IMR-90 (cell line): Measurements from ENCODE around the gene MFSD6. TPM values are rescaled to one million over a fixed set of nuclear protein-coding genes. Genes with fewer than 3 reads are reported as not detected.
A peak's percentile ranks its signal among the peaks of the same experiment; 100 is the strongest.

Source experiments
- ATAC-seq: fragments of 200-7000 bp; cut with Tn5 transposase; 2 replicates; pipeline ENCODE4 v1.9.1; 2020; ENCODE audit warnings: low read depth, mild to moderate bottlenecking, moderate library complexity
- BruUV-seq: library from RNA; stranded (reverse); fragments of 400-500 nt; replicated peaks from 2 replicates; lab custom pipeline; 2021; lab: Mats Ljungman, UMichigan
- CTCF ChIA-PET: fragments of 300-600 bp; formaldehyde crosslinking; extraction: SDS; loops from one replicate; lab custom pipeline; 2021; ENCODE audit warnings: antibody characterized with exemption; lab: Yijun Ruan, JAX
- POLR2A ChIA-PET: fragments of 300-600 bp; sonication (Branson Sonifier 250); formaldehyde crosslinking; loops from one replicate; lab custom pipeline; 2022; ENCODE audit warnings: antibody characterized with exemption; ENCODE audit not compliant: unreplicated experiment; lab: Charles Lee
- DNase-seq: peaks from one replicate; pipeline ENCODE4 v3.0.0; 2013
- H2AFZ ChIP-seq: replicated peaks from 2 replicates; pipeline ENCODE3; 2013; ENCODE audit warnings: low read length, mild to moderate bottlenecking; ENCODE audit not compliant: poor library complexity
- H2AK5ac ChIP-seq: 2 replicates; pipeline ENCODE4 v1.6.1; 2013; ENCODE audit warnings: low read depth, low read length, inconsistent platforms
- H2AK9ac ChIP-seq: replicated peaks from 2 replicates; pipeline ENCODE3; 2013; ENCODE audit warnings: mild to moderate bottlenecking, low read depth, low read length, moderate library complexity; ENCODE audit not compliant: poor library complexity
- H2BK120ac ChIP-seq: 2 replicates; pipeline ENCODE4 v1.6.1; 2013; ENCODE audit warnings: low read depth, low read length, inconsistent platforms
- H2BK15ac ChIP-seq: 3 replicates; pipeline ENCODE4 v1.6.1; 2013; ENCODE audit warnings: low read depth, low read length, inconsistent platforms
- H2BK20ac ChIP-seq: 2 replicates; pipeline ENCODE4 v1.6.1; 2013; ENCODE audit warnings: low read depth, mild to moderate bottlenecking, inconsistent platforms, low read length, moderate library complexity
- H2BK5ac ChIP-seq: 2 replicates; pipeline ENCODE4 v1.6.1; 2013; ENCODE audit warnings: mild to moderate bottlenecking, low read depth, low read length, inconsistent platforms; ENCODE audit not compliant: poor library complexity, severe bottlenecking
- H3K14ac ChIP-seq: replicated peaks from 2 replicates; pipeline ENCODE4 v1.6.1; 2013; ENCODE audit warnings: low read depth, low read length, inconsistent platforms
- H3K18ac ChIP-seq: 2 replicates; pipeline ENCODE4 v1.6.1; 2013; ENCODE audit warnings: low read depth, low read length, control low read depth
- H3K23ac ChIP-seq: 2 replicates; pipeline ENCODE4 v1.6.1; 2013; ENCODE audit warnings: low read depth, low read length, inconsistent platforms
- H3K27ac ChIP-seq: 2 replicates; pipeline ENCODE4 v1.5.1; 2013; ENCODE audit warnings: mild to moderate bottlenecking, control low read depth, low read length; ENCODE audit not compliant: insufficient read depth
- H3K27me3 ChIP-seq: 2 replicates; pipeline ENCODE4 v1.6.1; 2013; ENCODE audit warnings: low read length; ENCODE audit not compliant: control insufficient read depth, insufficient read depth
- H3K36me3 ChIP-seq: 2 replicates; pipeline ENCODE4 v1.6.1; 2013; ENCODE audit warnings: low read length, mixed read lengths; ENCODE audit not compliant: control insufficient read depth, insufficient read depth
- H3K4ac ChIP-seq: 2 replicates; pipeline ENCODE4 v1.6.1; 2013; ENCODE audit warnings: low read depth, low read length, inconsistent platforms
- H3K4me1 ChIP-seq: 2 replicates; pipeline ENCODE4 v1.6.1; 2013; ENCODE audit warnings: low read length, mixed read lengths; ENCODE audit not compliant: control insufficient read depth, insufficient read depth
- H3K4me2 ChIP-seq: 2 replicates; pipeline ENCODE4 v1.6.1; 2013; ENCODE audit warnings: low read depth, mild to moderate bottlenecking, control low read depth, low read length, moderate library complexity
- H3K4me3 ChIP-seq: 2 replicates; pipeline ENCODE4 v1.5.1; 2013; ENCODE audit warnings: low read depth, mild to moderate bottlenecking, control low read depth, low read length, moderate library complexity; ENCODE audit not compliant: insufficient read depth
- H3K56ac ChIP-seq: 2 replicates; pipeline ENCODE4 v1.6.1; 2013; ENCODE audit warnings: low read length, inconsistent platforms; ENCODE audit not compliant: insufficient read depth; ENCODE audit errors: extremely low read depth
- H3K79me1 ChIP-seq, 2 experiments: 2 replicates each; pipeline ENCODE4 v1.6.1; 2013; ENCODE audit warnings: low read length in 2 of 2, inconsistent platforms in 1 of 2, low read depth in 1 of 2
- H3K9ac ChIP-seq: 2 replicates; pipeline ENCODE4 v1.6.1; 2013; ENCODE audit warnings: low read depth, low read length, control low read depth
- H3K9me1 ChIP-seq: 2 replicates; pipeline ENCODE4 v1.6.1; 2013; ENCODE audit warnings: low read length, inconsistent platforms; ENCODE audit not compliant: insufficient read depth
- H3K9me3 ChIP-seq: 2 replicates; pipeline ENCODE4 v1.6.1; 2013; ENCODE audit warnings: low read length; ENCODE audit not compliant: control insufficient read depth, insufficient read depth
- H4K20me1 ChIP-seq: 2 replicates; pipeline ENCODE4 v1.6.1; 2013; ENCODE audit warnings: low read length, inconsistent platforms; ENCODE audit not compliant: insufficient read depth
- H4K5ac ChIP-seq: 2 replicates; pipeline ENCODE4 v1.6.1; 2013; ENCODE audit warnings: mild to moderate bottlenecking, low read depth, low read length, control low read depth
- H4K8ac ChIP-seq, 2 experiments: 2 replicates each; pipeline ENCODE4 v1.6.1; 2013; ENCODE audit warnings: low read depth in 2 of 2, low read length in 2 of 2, control low read depth in 1 of 2, inconsistent platforms in 1 of 2
- H4K91ac ChIP-seq: 2 replicates; pipeline ENCODE4 v1.6.1; 2013; ENCODE audit warnings: low read depth, low read length, inconsistent platforms; ENCODE audit not compliant: insufficient read depth
- CEBPB ChIP-seq: IDR thresholded peaks from 2 replicates; pipeline ENCODE4 v1.6.1; 2012; ENCODE audit warnings: low read depth, low read length, improper control_type of control experiment
- CHD1 ChIP-seq: IDR thresholded peaks from 2 replicates; pipeline ENCODE4 v1.6.1; 2012; ENCODE audit warnings: low read depth, low read length, improper control_type of control experiment
- FOS ChIP-seq: fragments of 150-350 bp; IDR thresholded peaks from 2 replicates; pipeline ENCODE4 v1.6.1; 2016; ENCODE audit warnings: low read depth, low read length
- MAFK ChIP-seq: IDR thresholded peaks from 2 replicates; pipeline ENCODE4 v1.6.1; 2012; ENCODE audit warnings: low read depth, low read length, improper control_type of control experiment
- MXI1 ChIP-seq: IDR thresholded peaks from 2 replicates; pipeline ENCODE4 v1.6.1; 2012; ENCODE audit warnings: low read depth, mild to moderate bottlenecking, low read length, moderate library complexity, borderline replicate concordance
- NFE2L2 ChIP-seq: fragments of 150-350 bp; IDR thresholded peaks from 2 replicates; pipeline ENCODE4 v1.6.1; 2016; ENCODE audit warnings: low read depth, mild to moderate bottlenecking, low read length
- POLR2A ChIP-seq: IDR thresholded peaks from 2 replicates; pipeline ENCODE4 v1.6.1; 2012; ENCODE audit warnings: mild to moderate bottlenecking, low read depth, low read length
- RAD21 ChIP-seq: IDR thresholded peaks from 2 replicates; pipeline ENCODE4 v1.6.1; 2012; ENCODE audit warnings: low read length, improper control_type of control experiment
- RCOR1 ChIP-seq: IDR thresholded peaks from 2 replicates; pipeline ENCODE4 v1.6.1; 2012; ENCODE audit warnings: mild to moderate bottlenecking, low read length, improper control_type of control experiment; ENCODE audit not compliant: insufficient replicate concordance
- RFX5 ChIP-seq: IDR thresholded peaks from 2 replicates; pipeline ENCODE4 v1.8.0; 2012; ENCODE audit warnings: low read depth, mild to moderate bottlenecking, low read length, moderate library complexity
- SMC3 ChIP-seq: fragments of 150-350 bp; IDR thresholded peaks from 2 replicates; pipeline ENCODE4 v1.6.1; 2016; ENCODE audit warnings: low read depth, mild to moderate bottlenecking, antibody characterized with exemption, low read length, moderate library complexity
- WGBS, 2 experiments: methylation state at CpG; one replicate each; pipeline versions ENCODE4 v1.1.5 to v1.1.7; 2013; ENCODE audit warnings: missing lambda C conversion rate in 2 of 2; ENCODE audit not compliant: insufficient read length in 1 of 2; ENCODE audit errors: extremely low coverage in 2 of 2; 5-methylcytosine and 5-hydroxymethylcytosine counted together
- dilution Hi-C: fragments of 300-500 bp; cut with HindIII; formaldehyde crosslinking; loops from one replicate; pipeline ENCODE4 v1.14.3; 2018; ENCODE audit warnings: low sequenced_read_pairs; ENCODE audit not compliant: unreplicated experiment
- in situ Hi-C: fragments of 300-500 bp; cut with MboI; formaldehyde crosslinking; loops from 3 replicates; pipeline ENCODE4 v1.14.3; 2019; ENCODE audit warnings: low sequenced_read_pairs, inconsistent platforms, mixed read lengths
- intact Hi-C: fragments of 100-400 bp; cut with micrococcal nuclease; formaldehyde crosslinking; loops from 2 replicates; pipeline ENCODE4 v1.10.0; 2022
- polyA plus RNA-seq, 3 experiments: library from polyadenylated mRNA; depleted of rRNA; stranded (reverse); fragments of >200 nt; gene quantifications; 2 replicates each; pipeline ENCODE4 v1.2.3, GENCODE V29; 2012; ENCODE audit warnings: low replicate concordance in 1 of 3
- total RNA-seq: library from RNA; depleted of rRNA; stranded (reverse); fragments of >200 nt; gene quantifications from 2 replicates; pipeline ENCODE4 v1.2.3, GENCODE V29; 2012
- TF ChIP-seq, protein P1 (sequence below): fragments of 150-350 bp; IDR thresholded peaks from 2 replicates; pipeline ENCODE4 v1.6.1; 2017; ENCODE audit warnings: mild to moderate bottlenecking, antibody characterized with exemption, low read length, low read depth
- TF ChIP-seq, protein P2 (sequence below): conservative IDR thresholded peaks from 2 replicates; pipeline ENCODE4 v1.5.1; 2012; ENCODE audit warnings: mild to moderate bottlenecking, low read depth, low read length, improper control_type of control experiment
- TF ChIP-seq, protein P3 (sequence below): fragments of 150-350 bp; IDR thresholded peaks from 2 replicates; pipeline ENCODE4 v1.6.1; 2016; ENCODE audit warnings: low read depth, mild to moderate bottlenecking, low read length, moderate library complexity, borderline replicate concordance

MFSD6 gene
- total and polyA plus RNA-seq, 2 of the 4 experiments (the other 2 are of a cell fraction) = 4.2 to 7.7 TPM

DNA sequence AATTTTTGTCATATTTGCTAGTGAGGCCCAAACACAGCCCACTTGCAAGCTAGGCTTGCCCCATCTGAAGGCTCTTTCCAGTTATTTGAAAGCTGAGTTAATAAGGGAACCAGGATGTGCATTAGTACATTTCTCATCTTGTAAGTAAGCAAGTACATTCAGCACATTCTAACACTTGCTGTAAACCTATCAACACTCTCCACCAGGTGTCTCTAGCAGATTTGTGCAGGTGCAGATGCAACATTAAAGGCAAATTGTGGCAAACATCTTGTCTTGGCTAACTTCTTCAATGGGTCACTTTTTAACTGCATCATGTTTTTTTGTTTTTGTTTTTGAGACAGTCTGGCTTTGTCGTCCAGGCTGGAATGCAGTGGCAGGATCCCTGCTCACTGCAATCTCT, 25.3 kb upstream of the MFSD6 start:
- POLR2A ChIA-PET = no interaction called here
- no peak overlapping the region for H2BK5ac ChIP-seq
- H3K27me3 ChIP-seq = no peaks in the 10 kb centered on the region
- in situ Hi-C loops (no loop called here), intact Hi-C loops (no loop called here), dilution Hi-C loops (no loop called here)
- no peak overlapping the region for H3K27ac ChIP-seq
- CTCF ChIA-PET = interaction anchor here (0.6 kb wide), 1 partner anchor 282 kb away, joined by 3 read pairs; no protein-coding TSS in a partner anchor
- H2AK5ac ChIP-seq = no peak overlapping the region
- H3K79me1 ChIP-seq = no peaks in the 10 kb centered on the region
- H3K9me3 ChIP-seq = no peaks in the 10 kb centered on the region
- no peak overlapping the region for H3K18ac ChIP-seq
- H3K4me2 ChIP-seq = no peak overlapping the region
- H2AK9ac ChIP-seq = no peak overlapping the region
- no peak overlapping the region for H2BK15ac ChIP-seq
- H3K4me1 ChIP-seq = no peaks in the 10 kb centered on the region
- H4K5ac ChIP-seq = no peak overlapping the region
- H3K36me3 ChIP-seq = no peaks in the 10 kb centered on the region
- no peak overlapping the region for H2BK20ac ChIP-seq
- H4K20me1 ChIP-seq = no peaks in the 10 kb centered on the region
- no CpG with 5 or more reads among the region's 1 CpG for WGBS, 2 experiments
- no peak overlapping the region for H4K8ac ChIP-seq
- no peak overlapping the region for H3K14ac ChIP-seq
- no peak overlapping the region for H2AFZ ChIP-seq
- ATAC-seq = no peak
- no peak overlapping the region for H3K4ac ChIP-seq
- no peak overlapping the region for H3K9ac ChIP-seq
- no peak overlapping the region for H3K56ac ChIP-seq
- H3K23ac ChIP-seq = no peak overlapping the region
- no peak overlapping the region for H4K91ac ChIP-seq
- no peak overlapping the region for H2BK120ac ChIP-seq
- DNase-seq = peak; percentile 41
- H3K4me3 ChIP-seq = no peak overlapping the region
- TF ChIP-seq POLR2A (no peak), CHD1 (no peak), CEBPB (no peak), MAFK (no peak), RAD21 (peak; percentile 36; the same call in 1 of the 2 replicates), MXI1 (no peak), RFX5 (no peak), RCOR1 (no peak), FOS (no peak), NFE2L2 (no peak), SMC3 (peak; percentile 28)
- TF ChIP-seq, protein P1, sequence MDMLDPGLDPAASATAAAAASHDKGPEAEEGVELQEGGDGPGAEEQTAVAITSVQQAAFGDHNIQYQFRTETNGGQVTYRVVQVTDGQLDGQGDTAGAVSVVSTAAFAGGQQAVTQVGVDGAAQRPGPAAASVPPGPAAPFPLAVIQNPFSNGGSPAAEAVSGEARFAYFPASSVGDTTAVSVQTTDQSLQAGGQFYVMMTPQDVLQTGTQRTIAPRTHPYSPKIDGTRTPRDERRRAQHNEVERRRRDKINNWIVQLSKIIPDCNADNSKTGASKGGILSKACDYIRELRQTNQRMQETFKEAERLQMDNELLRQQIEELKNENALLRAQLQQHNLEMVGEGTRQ = no peak
- TF ChIP-seq, protein P2, sequence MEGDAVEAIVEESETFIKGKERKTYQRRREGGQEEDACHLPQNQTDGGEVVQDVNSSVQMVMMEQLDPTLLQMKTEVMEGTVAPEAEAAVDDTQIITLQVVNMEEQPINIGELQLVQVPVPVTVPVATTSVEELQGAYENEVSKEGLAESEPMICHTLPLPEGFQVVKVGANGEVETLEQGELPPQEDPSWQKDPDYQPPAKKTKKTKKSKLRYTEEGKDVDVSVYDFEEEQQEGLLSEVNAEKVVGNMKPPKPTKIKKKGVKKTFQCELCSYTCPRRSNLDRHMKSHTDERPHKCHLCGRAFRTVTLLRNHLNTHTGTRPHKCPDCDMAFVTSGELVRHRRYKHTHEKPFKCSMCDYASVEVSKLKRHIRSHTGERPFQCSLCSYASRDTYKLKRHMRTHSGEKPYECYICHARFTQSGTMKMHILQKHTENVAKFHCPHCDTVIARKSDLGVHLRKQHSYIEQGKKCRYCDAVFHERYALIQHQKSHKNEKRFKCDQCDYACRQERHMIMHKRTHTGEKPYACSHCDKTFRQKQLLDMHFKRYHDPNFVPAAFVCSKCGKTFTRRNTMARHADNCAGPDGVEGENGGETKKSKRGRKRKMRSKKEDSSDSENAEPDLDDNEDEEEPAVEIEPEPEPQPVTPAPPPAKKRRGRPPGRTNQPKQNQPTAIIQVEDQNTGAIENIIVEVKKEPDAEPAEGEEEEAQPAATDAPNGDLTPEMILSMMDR = peak; percentile 27; the same call in 1 of the 2 replicates
- TF ChIP-seq, protein P3, sequence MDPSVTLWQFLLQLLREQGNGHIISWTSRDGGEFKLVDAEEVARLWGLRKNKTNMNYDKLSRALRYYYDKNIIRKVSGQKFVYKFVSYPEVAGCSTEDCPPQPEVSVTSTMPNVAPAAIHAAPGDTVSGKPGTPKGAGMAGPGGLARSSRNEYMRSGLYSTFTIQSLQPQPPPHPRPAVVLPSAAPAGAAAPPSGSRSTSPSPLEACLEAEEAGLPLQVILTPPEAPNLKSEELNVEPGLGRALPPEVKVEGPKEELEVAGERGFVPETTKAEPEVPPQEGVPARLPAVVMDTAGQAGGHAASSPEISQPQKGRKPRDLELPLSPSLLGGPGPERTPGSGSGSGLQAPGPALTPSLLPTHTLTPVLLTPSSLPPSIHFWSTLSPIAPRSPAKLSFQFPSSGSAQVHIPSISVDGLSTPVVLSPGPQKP = no peak
- H3K9me1 ChIP-seq = no peaks in the 10 kb centered on the region
- BruUV-seq = no TSS peak
